Regular cardiac myocyte (primary cell): ENCODE data around the gene CFAP300. TPM values are rescaled to one million over a fixed set of nuclear protein-coding genes. Genes with fewer than 3 reads are reported as not detected.

Experiments used
- total RNA-seq: library from RNA; depleted of rRNA; stranded (reverse); fragments of >200 nt; gene quantifications from 2 replicates; pipeline ENCODE4 v1.2.3, GENCODE V29; 2014

CFAP300 gene
- total RNA-seq: 8.7 and 9.4 TPM in 2 replicates

GRCh38 chr11:102047305-102047924 is at the start of gene CFAP300:
Gene CFAP300, plus strand, starts transcription at chr11:102047437. Its CDS starts 34 bp downstream, at chr11:102047471.

GRCh38 chr11:102109896-102110760 is 62.9 kb downstream of the CFAP300 start, which contains the start of gene YAP1:
Gene YAP1, plus strand, starts transcription at chr11:102110447. Its CDS starts 402 bp downstream, at chr11:102110849.

Other genes with a start within 250 kb of the CFAP300 start
- 0.96 and 2.8 TPM in 2 replicates for gene CEP126, start 132.4 kb upstream of the CFAP300 start, total RNA-seq
- gene ANGPTL5, start 130.9 kb upstream of the CFAP300 start, total RNA-seq: under 0.01 and 0.28 TPM in 2 replicates
- 157 and 180 TPM in 2 replicates for gene YAP1, start 63.0 kb downstream of the CFAP300 start, total RNA-seq